GM23338 (cell line): ENCODE data around the gene BACH1. TPM values are rescaled to one million over a fixed set of nuclear protein-coding genes. Genes with fewer than 3 reads are reported as not detected.

Experiments used
- ATAC-seq: fragments of 200-7000 bp; cut with Tn5 transposase; 3 replicates; pipeline ENCODE4 v1.9.1; 2020
- DNase-seq: peaks from one replicate; pipeline ENCODE4 v3.0.0-alpha.2; 2015; ENCODE audit warnings: low spot score
- H2AFZ ChIP-seq: fragments of 200-600 bp; sonication (generic); 2 replicates; pipeline ENCODE4 v1.8.0; 2016; ENCODE audit warnings: antibody characterized with exemption, mild to moderate bottlenecking, moderate library complexity
- H3F3A ChIP-seq: fragments of 200-600 bp; sonication (generic); replicated peaks from 2 replicates; pipeline ENCODE4 v1.8.0; 2017; ENCODE audit warnings: antibody characterized with exemption, mixed run types, low read depth
- H3K27ac ChIP-seq: fragments of 200-600 bp; sonication (generic); 2 replicates; pipeline ENCODE4 v1.6.1; 2016; ENCODE audit warnings: low read depth
- H3K27me3 ChIP-seq: fragments of 200-600 bp; sonication (generic); 2 replicates; pipeline ENCODE4 v1.8.0; 2016; ENCODE audit warnings: mild to moderate bottlenecking, mixed run types, moderate library complexity; ENCODE audit not compliant: insufficient read depth
- H3K36me3 ChIP-seq: fragments of 200-600 bp; sonication (generic); 2 replicates; pipeline ENCODE4 v1.8.0; 2016; ENCODE audit warnings: mild to moderate bottlenecking; ENCODE audit not compliant: insufficient read depth
- H3K4me1 ChIP-seq: fragments of 200-600 bp; sonication (generic); 2 replicates; pipeline ENCODE4 v1.8.0; 2016; ENCODE audit warnings: mild to moderate bottlenecking, moderate library complexity; ENCODE audit not compliant: insufficient read depth
- H3K4me2 ChIP-seq: fragments of 200-600 bp; sonication (generic); 2 replicates; pipeline ENCODE4 v1.7.1; 2017; ENCODE audit warnings: mixed run types
- H3K4me3 ChIP-seq: fragments of 200-600 bp; sonication (generic); 2 replicates; pipeline ENCODE4 v1.6.1; 2016; ENCODE audit warnings: mixed run types
- H3K79me2 ChIP-seq: fragments of 200-600 bp; sonication (generic); replicated peaks from 2 replicates; pipeline ENCODE4 v1.8.0; 2017; ENCODE audit warnings: mild to moderate bottlenecking; ENCODE audit not compliant: insufficient read depth
- H3K9me2 ChIP-seq: fragments of 200-600 bp; sonication (generic); 2 replicates; pipeline ENCODE4 v1.8.0; 2017; ENCODE audit not compliant: insufficient read depth
- H4K20me1 ChIP-seq: fragments of 200-600 bp; sonication (generic); replicated peaks from 2 replicates; pipeline ENCODE4 v1.8.0; 2017; ENCODE audit warnings: mild to moderate bottlenecking; ENCODE audit not compliant: insufficient read depth
- H3K27ac Mint-ChIP-seq: 2 replicates; pipeline ENCODE4 v1.8.0; 2020; ENCODE audit warnings: inconsistent platforms, mild to moderate bottlenecking, moderate library complexity, mixed read lengths
- H3K27me3 Mint-ChIP-seq: 3 replicates; pipeline ENCODE4 v1.8.0; 2022; ENCODE audit warnings: low read depth, mild to moderate bottlenecking, moderate library complexity, mixed read lengths, inconsistent platforms; ENCODE audit not compliant: insufficient read depth, poor library complexity
- H3K36me3 Mint-ChIP-seq: 3 replicates; pipeline ENCODE4 v1.8.0; 2021; ENCODE audit warnings: low read depth, mild to moderate bottlenecking, inconsistent platforms, moderate library complexity, mixed read lengths
- H3K4me1 Mint-ChIP-seq: 3 replicates; pipeline ENCODE4 v1.8.0; 2020; ENCODE audit warnings: mild to moderate bottlenecking, inconsistent platforms, mixed read lengths
- H3K4me3 Mint-ChIP-seq: 3 replicates; pipeline ENCODE4 v1.8.0; 2021; ENCODE audit warnings: moderate library complexity, mild to moderate bottlenecking, inconsistent platforms, mixed read lengths
- H3K9me3 Mint-ChIP-seq: 3 replicates; pipeline ENCODE4 v1.8.0; 2020; ENCODE audit warnings: moderate library complexity, mild to moderate bottlenecking, inconsistent platforms, mixed read lengths
- CREB1 ChIP-seq: fragments of 250-450 bp; sonication (Bioruptor Pico); IDR thresholded peaks from 2 replicates; pipeline ENCODE4 v1.5.0; 2020; ENCODE audit warnings: low read depth, mild to moderate bottlenecking, moderate library complexity
- CTCF ChIP-seq, 2 experiments: fragments of 200-600 bp in 1 of 2; sonication (generic) in 1 of 2; conservative IDR thresholded peaks; 2 replicates each; pipeline versions ENCODE4 v1.5.1 to v1.6.1; 2016 to 2017; ENCODE audit warnings: antibody characterized with exemption in 2 of 2, low read depth in 2 of 2, mild to moderate bottlenecking in 2 of 2, moderate library complexity in 1 of 2
- ETS1 ChIP-seq: IDR thresholded peaks from 2 replicates; pipeline ENCODE4 v1.6.1; 2016; ENCODE audit warnings: antibody characterized with exemption
- EZH2 ChIP-seq: fragments of 200-600 bp; sonication (generic); IDR thresholded peaks from one replicate; pipeline ENCODE4 v1.8.0; 2017; ENCODE audit warnings: antibody characterized with exemption, mild to moderate bottlenecking, low read depth; ENCODE audit not compliant: unreplicated experiment
- EZH2phosphoT487 ChIP-seq: fragments of 200-600 bp; sonication (generic); IDR thresholded peaks from one replicate; pipeline ENCODE4 v1.8.1; 2018; ENCODE audit warnings: antibody characterized with exemption; ENCODE audit not compliant: unreplicated experiment
- JUNB ChIP-seq: IDR thresholded peaks from one replicate; pipeline ENCODE4 v1.6.1; 2016; ENCODE audit warnings: antibody characterized with exemption; ENCODE audit not compliant: unreplicated experiment
- NANOG ChIP-seq: IDR thresholded peaks from 2 replicates; pipeline ENCODE4 v1.6.1; 2016; ENCODE audit warnings: antibody characterized with exemption, borderline replicate concordance
- POLR2AphosphoS5 ChIP-seq: IDR thresholded peaks from 2 replicates; pipeline ENCODE4 v1.6.1; 2016; ENCODE audit warnings: antibody characterized with exemption, low read depth
- REST ChIP-seq: IDR thresholded peaks from one replicate; pipeline ENCODE4 v1.6.1; 2018; ENCODE audit warnings: antibody characterized with exemption; ENCODE audit not compliant: unreplicated experiment
- STAT1 ChIP-seq: IDR thresholded peaks from one replicate; pipeline ENCODE4 v1.6.1; 2016; ENCODE audit warnings: antibody characterized with exemption; ENCODE audit not compliant: unreplicated experiment
- ZNF114 ChIP-seq: fragments of 250-450 bp; sonication (Bioruptor Pico); IDR thresholded peaks from 2 replicates; pipeline ENCODE4 v1.5.0; 2020; ENCODE audit warnings: mild to moderate bottlenecking, moderate library complexity
- ZNF331 ChIP-seq: fragments of 250-450 bp; sonication (Bioruptor Pico); IDR thresholded peaks from 2 replicates; pipeline ENCODE4 v1.5.0; 2020; ENCODE audit warnings: low read depth, mild to moderate bottlenecking, moderate library complexity
- ZNF462 ChIP-seq: fragments of 250-450 bp; sonication (Bioruptor Pico); IDR thresholded peaks from 2 replicates; pipeline ENCODE4 v1.5.0; 2020; ENCODE audit warnings: mild to moderate bottlenecking, moderate library complexity
- polyA plus RNA-seq: library from polyadenylated mRNA; unstranded; fragments of >200 nt; fragmentation: Nextera tagmentation; extraction: Ambion mirVana; gene quantifications from 2 replicates; pipeline ENCODE4 v1.2.1, GENCODE V29; 2016
- total RNA-seq: library from RNA; depleted of rRNA; stranded (reverse); fragments of >200 nt; shearing (Covaris generic); gene quantifications from 2 replicates; pipeline ENCODE4 v1.2.3, GENCODE V29; 2014

BACH1 gene
- total and polyA plus RNA-seq, 2 experiments from 2014 or later: 18.9 to 41.2 TPM

- Mint-ChIP-seq H3K4me3 (no peak overlapping the region), H3K4me1 (peaks cover 41% of the 10 kb centered on the region), H3K9me3 (no peaks in the 10 kb centered on the region), H3K27me3 (no peaks in the 10 kb centered on the region), H3K27ac (no peak overlapping the region), H3K36me3 (peaks cover 4% of the 10 kb centered on the region; the same call in 2 of the 3 replicates)
- Histone ChIP-seq H4K20me1 (peaks cover 51% of the 10 kb centered on the region), H3K27me3 (no peaks in the 10 kb centered on the region), H2AFZ (no peak overlapping the region), H3K9me2 (no peaks in the 10 kb centered on the region), H3K36me3 (no peaks in the 10 kb centered on the region), H3K4me2 (no peak overlapping the region), H3K27ac (no peak overlapping the region), H3K4me3 (no peak overlapping the region), H3K79me2 (peaks cover 100% of the 10 kb centered on the region), H3F3A (no peaks in the 10 kb centered on the region), H3K4me1 (peaks cover 37% of the 10 kb centered on the region)
- no peak for TF ChIP-seq POLR2AphosphoS5
- no peak for TF ChIP-seq ETS1
- TF ChIP-seq CTCF (conservative IDR thresholded peaks at IDR 0.05; ENCODE audit: low read depth in 2 of 2): no peak
- TF ChIP-seq ZNF114 (CRISPR knock-in tag): no peak
- TF ChIP-seq STAT1: no peak
- TF ChIP-seq ZNF331 (CRISPR knock-in tag): no peak
- TF ChIP-seq EZH2: no peak
- no peak for TF ChIP-seq NANOG
- TF ChIP-seq JUNB: no peak
- no peak for TF ChIP-seq EZH2phosphoT487
- no peak for TF ChIP-seq CREB1
- no peak for TF ChIP-seq ZNF462 (CRISPR knock-in tag)
- TF ChIP-seq REST: no peak
- ATAC-seq (no peak), DNase-seq (no peak)
Observed at GRCh38 chr21:29309703-29310102, 11.0 kb downstream of the BACH1 start.
